Adrenal gland (tissue), 12 donors: ENCODE results near the gene KCNB1. TPM values are rescaled to one million over a fixed set of nuclear protein-coding genes. Genes with fewer than 3 reads are reported as not detected.
"Not testable (repeated sequence)": the region's sequence is repeated elsewhere in the genome, so short reads cannot be mapped to it uniquely, and the experiment has no call there.

Experiments
- DNase-seq, 7 donors: peaks; one replicate each; pipeline ENCODE4 v3.0.0-alpha.2; 2019 to 2020
- H3K27ac ChIP-seq, 5 donors: fragments of 200-600 bp; sonication (generic) in 4 of 5; 1 replicate in 3 of 5; 2 replicates in 2 of 5; pipeline versions ENCODE4 v1.5.1 to v1.8.0; 2016 to 2020; ENCODE audit warnings: mild to moderate bottlenecking in 1 of 5
- H3K27me3 ChIP-seq: fragments of 200-600 bp; 2 replicates; pipeline ENCODE4 v1.8.0; 2021
- H3K36me3 ChIP-seq, 2 donors: fragments of 200-600 bp; replicated peaks in 1 of 2; 1 replicate in 1 of 2; 2 replicates in 1 of 2; pipeline versions ENCODE4 v1.5.1 to v1.8.0; 2018 to 2022
- H3K4me1 ChIP-seq, 2 donors: fragments of 200-600 bp; replicated peaks in 1 of 2; 1 replicate in 1 of 2; 2 replicates in 1 of 2; pipeline versions ENCODE4 v1.5.1 to v1.8.0; 2018 to 2021
- H3K4me3 ChIP-seq, 4 donors: fragments of 200-600 bp; sonication (generic) in 3 of 4; one replicate each; pipeline ENCODE4 v1.5.1; 2016 to 2018
- H3K9me3 ChIP-seq, 3 donors: fragments of 200-600 bp; sonication (generic) in 1 of 3; replicated peaks in 1 of 3; 1 replicate in 2 of 3; 2 replicates in 1 of 3; pipeline versions ENCODE4 v1.5.1 to v1.8.0; 2016 to 2021
- CTCF ChIP-seq, 6 experiments: fragments of 450-650 bp in 4 of 6; fragments of 200-600 bp in 2 of 6; sonication (generic) in 1 of 6; IDR thresholded peaks; 1 replicate in 5 of 6; 2 replicates in 1 of 6; pipeline versions ENCODE4 v1.5.1 to v1.8.0; 2016 to 2021; ENCODE audit warnings: antibody characterized with exemption in 6 of 6, mild to moderate bottlenecking in 2 of 6, moderate library complexity in 1 of 6
- POLR2A ChIP-seq, 2 donors: fragments of 450-650 bp; IDR thresholded peaks; one replicate each; pipeline ENCODE4 v1.6.1; 2017; ENCODE audit warnings: antibody characterized with exemption in 2 of 2, mild to moderate bottlenecking in 2 of 2, moderate library complexity in 1 of 2
- WGBS, 4 donors: extraction: QIAGEN DNeasy Blood & Tissue Kit in 2 of 4; methylation state at CpG; one replicate each; pipeline versions ENCODE4 v1.1.5 to v1.1.7; 2013 to 2017; 5-methylcytosine and 5-hydroxymethylcytosine counted together
- intact Hi-C, 2 donors: fragments of 100-400 bp; cut with DNase I; formaldehyde crosslinking; loops; one replicate each; pipeline versions ENCODE4 v1.14.1 to v1.15.0; 2022 to 2023
- polyA plus RNA-seq, 3 donors: library from polyadenylated mRNA; stranded (reverse); fragments of 200-250 nt in 2 of 3; fragments of 350-450 nt in 1 of 3; fragmentation: Illumina TruSeq in 1 of 3; extraction: RNeasy Lipid Tissue Mini Kit (QIAGEN cat#74804) in 1 of 3; gene quantifications; one replicate each; pipeline ENCODE4 v1.2.3, GENCODE V29; 2013 to 2014
- total RNA-seq, 9 donors: library from RNA; depleted of rRNA in 4 of 9; stranded (reverse); fragments of >200 nt in 4 of 9; fragments of 120-200 nt in 1 of 9; fragmentation: NEBNext Ultra II Directional in 1 of 9; extraction: Animal tissue kit (Norgen Biotek cat#: 25700) in 1 of 9; gene quantifications; one replicate each; pipeline versions ENCODE4 v1.1.0 to v1.2.4, GENCODE V29; 2013 to 2023
- donor health status: healthy with polysubstance abuse.
- donor health status: Bipolar disorder and iron deficiency.
- donor health status: DM: yes; HTN: yes; CAD: no.
- donor health status: DM: no; HTN: no; CAD: no.
- donor health status: DM: no; HTN: no; CAD: no.
- donor health status: DM: yes; HTN: yes; CAD: no.

The KCNB1 gene
- total and polyA plus RNA-seq, 12 donors: 0.11 to 8.2 (median 1.3) TPM

- TF ChIP-seq POLR2A (IDR thresholded peaks at IDR 0.05) (no peak), CTCF (IDR thresholded peaks at IDR 0.05) (no peak)
- 66 to 75% (median 73%) methylated on average over 1 of the region's 1 CpG for whole genome bisulfite sequencing, 4 donors
- H3K9me3 ChIP-seq: no peaks in the 10 kb centered on the region
- H3K4me1 ChIP-seq: peaks cover 0 to 12% of the 10 kb centered on the region in 2 donors
- H3K36me3 ChIP-seq: no peaks in the 10 kb centered on the region
- peaks cover 22% of the 10 kb centered on the region for H3K27me3 ChIP-seq
- no peak for DNase-seq
- no peak overlapping the region for H3K4me3 ChIP-seq
- H3K27ac ChIP-seq: no peak overlapping the region
- intact Hi-C loops: no loop called here
Measured at GRCh38 chr20:49315580-49315979, 166.9 kb downstream of the KCNB1 start.

- H3K36me3 ChIP-seq, H3K4me1 ChIP-seq, intact Hi-C loops, DNase-seq, H3K4me3 ChIP-seq, H3K27ac ChIP-seq, H3K9me3 ChIP-seq: not testable (repeated sequence)
- WGBS, 4 donors: 58 to 73% (median 64%) methylated on average over 2 of the region's 2 CpGs
- peaks cover 18% of the 10 kb centered on the region for H3K27me3 ChIP-seq
Measured at GRCh38 chr20:49314052-49314451, 168.4 kb downstream of the KCNB1 start.

Other genes with a start within 250 kb of the KCNB1 start
- gene ZNFX1, start 204.6 kb downstream of the KCNB1 start, total RNA-seq: 10 to 100 TPM; 14.5 to 39.6 (median 31.1) TPM
- 10 to 100 TPM; 10.7 to 21.9 (median 10.7) TPM for gene ZNFX1, start 204.6 kb downstream of the KCNB1 start, polyA plus RNA-seq
- gene PTGIS, start 85.5 kb upstream of the KCNB1 start, total RNA-seq: 10 to 100 TPM in 5 of 9 donors, 1 to 10 TPM in 4; 4.4 to 34.2 (median 13.4) TPM
- 1 to 10 TPM; 3.5 to 8.8 (median 6.3) TPM for gene PTGIS, start 85.5 kb upstream of the KCNB1 start, polyA plus RNA-seq
- 100 to 1,000 TPM in 2 of 9 donors, 10 to 100 TPM in 7; 47.4 to 137 (median 75.2) TPM for gene B4GALT5, start 231.2 kb upstream of the KCNB1 start, total RNA-seq
- gene B4GALT5, start 231.2 kb upstream of the KCNB1 start, polyA plus RNA-seq: 10 to 100 TPM; 14.2 to 77.7 (median 18.1) TPM